ENCODE data around the gene LRRIQ3. TPM values are rescaled to one million over a fixed set of nuclear protein-coding genes. Genes with fewer than 3 reads are reported as not detected.

Gene LRRIQ3
- polyA plus RNA-seq, 3 donors, result 0.08 to 0.35 TPM; not detected in 1

GRCh38 chr1:74215229-74215628 is 17.3 kb upstream of the LRRIQ3 start:
- no peak overlapping the region for H3K4me3 ChIP-seq (replicated peaks in 1 of 3; ENCODE audit: low read depth in 2 of 3, low read length in 3 of 3)
- no peaks in the 10 kb centered on the region for H3K27me3 ChIP-seq (ENCODE audit: control insufficient read depth in 2 of 2, insufficient read depth in 2 of 2, low read length in 2 of 2)
- H3K4me1 ChIP-seq (ENCODE audit: control insufficient read depth in 1 of 2, insufficient read depth in 2 of 2, low read length in 2 of 2), result no peaks in the 10 kb centered on the region
- H2AFZ ChIP-seq (ENCODE audit: insufficient read depth, low read depth, low read length, poor library complexity, severe bottlenecking), result no peak overlapping the region
- no peak for TF ChIP-seq CTCF (IDR thresholded peaks at IDR 0.05)
- Mint-ChIP-seq H3K27me3 (ENCODE audit: low read depth in 3 of 3) (peaks cover 0 to 2% (median 0%) of the 10 kb centered on the region in 3 donors), H3K36me3 (no peaks in the 10 kb centered on the region), H3K9me3 (peaks cover 0 to 4% (median 0%) of the 10 kb centered on the region in 7 donors), H3K4me3 (no peak overlapping the region), H3K4me1 (no peaks in the 10 kb centered on the region), H3K27ac (no peak overlapping the region)
- intact Hi-C loops (cut with micrococcal nuclease), result no loop called here
- H3K4me2 ChIP-seq (replicated peaks; ENCODE audit: extremely low read depth, low read length, poor library complexity, severe bottlenecking), result no peak overlapping the region
- H3K27ac ChIP-seq (ENCODE audit: low read depth in 1 of 2, low read length in 2 of 2), result no peak overlapping the region
- WGBS (ENCODE audit: insufficient coverage), result no CpG with 5 or more reads among the region's 1 CpG
- no peaks in the 10 kb centered on the region for H3K9me3 ChIP-seq (replicated peaks in 1 of 2; ENCODE audit: control insufficient read depth in 1 of 2, insufficient read depth in 1 of 2, low read length in 2 of 2)
- no peak for DNase-seq
- no peak overlapping the region for H3K9ac ChIP-seq (ENCODE audit: insufficient read depth, low read length, poor library complexity, severe bottlenecking)
- no peaks in the 10 kb centered on the region for H3K79me2 ChIP-seq (ENCODE audit: insufficient read depth, low read length)
- no peaks in the 10 kb centered on the region for H4K20me1 ChIP-seq (ENCODE audit: insufficient read depth, low read length)
- no peaks in the 10 kb centered on the region for H3K36me3 ChIP-seq (replicated peaks in 1 of 2; ENCODE audit: control insufficient read depth in 1 of 2, insufficient read depth in 2 of 2, low read length in 2 of 2)

- Mint-ChIP-seq H3K9me3 (peaks cover 0 to under 1% (median 0%) of the 10 kb centered on the region in 7 donors), H3K4me3 (no peak overlapping the region), H3K27ac (no peak overlapping the region), H3K4me1 (no peaks in the 10 kb centered on the region), H3K36me3 (peaks cover 50 to 61% of the 10 kb centered on the region in 2 donors), H3K27me3 (ENCODE audit: low read depth in 3 of 3) (no peaks in the 10 kb centered on the region)
- intact Hi-C loops (cut with micrococcal nuclease), result no loop called here
- no peak overlapping the region for H3K4me2 ChIP-seq (replicated peaks; ENCODE audit: extremely low read depth, low read length, poor library complexity, severe bottlenecking)
- no peak overlapping the region for H2AFZ ChIP-seq (ENCODE audit: insufficient read depth, low read depth, low read length, poor library complexity, severe bottlenecking)
- no peak overlapping the region for H3K27ac ChIP-seq (ENCODE audit: low read depth in 1 of 2, low read length in 2 of 2)
- WGBS (ENCODE audit: insufficient coverage), result no CpG with 5 or more reads among the region's 2 CpGs
- H3K36me3 ChIP-seq (replicated peaks in 1 of 2; ENCODE audit: control insufficient read depth in 1 of 2, insufficient read depth in 2 of 2, low read length in 2 of 2), result peaks cover 48 to 69% of the 10 kb centered on the region in 2 donors
- no peaks in the 10 kb centered on the region for H3K27me3 ChIP-seq (ENCODE audit: control insufficient read depth in 2 of 2, insufficient read depth in 2 of 2, low read length in 2 of 2)
- H3K9me3 ChIP-seq (replicated peaks in 1 of 2; ENCODE audit: control insufficient read depth in 1 of 2, insufficient read depth in 1 of 2, low read length in 2 of 2), result no peaks in the 10 kb centered on the region
- H3K79me2 ChIP-seq (ENCODE audit: insufficient read depth, low read length), result no peaks in the 10 kb centered on the region
- no peaks in the 10 kb centered on the region for H4K20me1 ChIP-seq (ENCODE audit: insufficient read depth, low read length)
- TF ChIP-seq CTCF (IDR thresholded peaks at IDR 0.05), result no peak
- no peak for DNase-seq
- no peaks in the 10 kb centered on the region for H3K4me1 ChIP-seq (ENCODE audit: control insufficient read depth in 1 of 2, insufficient read depth in 2 of 2, low read length in 2 of 2)
- no peak overlapping the region for H3K4me3 ChIP-seq (replicated peaks in 1 of 3; ENCODE audit: low read depth in 2 of 3, low read length in 3 of 3)
- no peak overlapping the region for H3K9ac ChIP-seq (ENCODE audit: insufficient read depth, low read length, poor library complexity, severe bottlenecking)
Observed at GRCh38 chr1:74205266-74205665, 7.3 kb upstream of the LRRIQ3 start.

Data from CD14-positive monocyte (primary cell).